Neuron (in vitro differentiated cells): ENCODE data around the gene FNDC3B.

Source experiments
- H2AFZ ChIP-seq: one replicate; pipeline ENCODE4 v1.6.1; 2013; ENCODE audit warnings: low read depth, mild to moderate bottlenecking, inconsistent platforms, low read length, moderate library complexity
- H3K27me3 ChIP-seq: one replicate; pipeline ENCODE4 v1.6.1; 2013; ENCODE audit warnings: low read length; ENCODE audit not compliant: insufficient read depth
- H3K36me3 ChIP-seq: one replicate; pipeline ENCODE4 v1.6.1; 2013; ENCODE audit warnings: low read length; ENCODE audit not compliant: insufficient read depth
- H3K4me1 ChIP-seq: one replicate; pipeline ENCODE4 v1.6.1; 2013; ENCODE audit warnings: low read length; ENCODE audit not compliant: insufficient read depth
- H3K4me3 ChIP-seq: 2 replicates; pipeline ENCODE4 v1.5.1; 2013; ENCODE audit warnings: mild to moderate bottlenecking, low read length, moderate library complexity
- H3K9me3 ChIP-seq: one replicate; pipeline ENCODE4 v1.6.1; 2013; ENCODE audit warnings: low read length

FNDC3B gene

DNA sequence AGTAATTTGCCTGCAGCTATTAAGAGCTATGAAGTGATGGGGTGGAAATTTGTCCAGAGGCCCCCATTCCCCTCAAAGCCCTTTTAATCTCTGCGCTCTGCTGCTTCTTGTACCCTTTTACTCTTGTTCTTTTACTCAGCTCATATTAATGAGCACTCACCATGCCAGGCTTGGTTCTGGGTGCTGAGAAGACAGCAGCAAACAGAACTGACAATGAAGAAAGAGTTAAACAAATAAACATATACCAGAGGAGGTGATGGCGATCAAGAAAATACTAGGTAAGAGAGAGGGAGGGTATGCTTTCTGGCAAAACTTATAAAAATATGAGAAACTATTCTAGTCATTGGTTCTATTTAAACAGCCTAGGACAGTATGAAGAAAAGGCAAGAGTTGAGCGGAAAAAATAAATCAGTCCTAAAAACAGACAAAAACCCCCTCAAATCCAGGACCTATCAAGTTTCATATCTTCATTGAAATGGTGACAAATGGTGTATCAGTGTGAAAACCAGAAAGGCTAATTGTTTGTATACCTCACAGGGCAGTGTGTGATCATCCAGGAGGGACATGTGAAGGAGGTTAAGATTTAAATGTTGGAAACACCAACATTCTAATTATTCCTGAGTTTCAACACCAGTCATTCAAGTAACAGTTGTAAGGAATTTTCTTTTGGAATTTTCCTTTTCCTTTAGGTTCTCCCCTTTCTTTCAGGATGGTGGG, 144.9 kb downstream of the FNDC3B start:
- Histone ChIP-seq H3K4me1 (peaks cover 12% of the 10 kb centered on the region), H3K27me3 (no peaks in the 10 kb centered on the region), H3K9me3 (no peaks in the 10 kb centered on the region), H3K36me3 (no peaks in the 10 kb centered on the region), H3K4me3 (no peak overlapping the region), H2AFZ (no peak overlapping the region)

DNA sequence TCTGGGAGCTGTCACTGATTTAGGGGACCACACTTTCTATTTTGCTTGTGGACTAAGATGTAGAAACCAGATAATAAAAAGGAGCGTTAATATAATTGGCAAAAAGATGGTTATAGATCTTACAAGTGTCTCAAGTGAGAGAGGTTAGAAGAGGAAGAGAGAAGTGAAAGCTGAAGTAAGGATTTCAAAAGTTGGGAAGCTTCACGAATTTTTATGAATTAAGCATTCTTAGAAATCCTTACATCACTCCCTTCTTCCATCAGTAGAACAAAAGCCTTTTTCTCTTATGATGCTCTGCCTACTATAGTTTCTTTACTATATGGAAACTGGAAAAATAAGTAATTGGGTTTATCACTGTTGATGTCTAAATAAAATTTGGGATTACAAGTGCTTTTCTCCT, 146.5 kb downstream of the FNDC3B start:
- Histone ChIP-seq H3K9me3 (no peaks in the 10 kb centered on the region), H3K4me3 (no peak overlapping the region), H3K36me3 (no peaks in the 10 kb centered on the region), H3K4me1 (peaks cover 8% of the 10 kb centered on the region), H3K27me3 (no peaks in the 10 kb centered on the region), H2AFZ (no peak overlapping the region)

DNA sequence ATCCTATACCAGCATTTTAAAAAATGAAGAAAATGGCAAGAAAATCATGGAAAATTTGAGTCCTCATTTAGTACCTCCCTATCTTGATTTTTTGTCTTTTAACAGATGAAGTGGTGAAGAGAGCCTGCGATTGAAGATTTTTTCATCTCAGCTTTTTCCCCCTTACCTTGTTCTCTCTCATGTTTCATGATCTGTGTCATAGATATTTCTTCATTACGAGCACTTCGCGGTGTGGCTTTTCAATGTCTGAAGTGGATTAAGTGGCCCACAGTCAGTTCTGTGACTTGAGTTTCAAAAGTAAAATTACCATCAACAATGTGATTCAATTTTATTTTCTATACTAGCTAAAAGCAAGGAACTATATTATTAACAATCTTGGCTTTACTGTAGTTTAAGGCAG, 147.2 kb downstream of the FNDC3B start:
- Histone ChIP-seq H3K4me1 (peaks cover 8% of the 10 kb centered on the region), H3K4me3 (no peak overlapping the region), H3K36me3 (no peaks in the 10 kb centered on the region), H3K9me3 (no peaks in the 10 kb centered on the region), H2AFZ (no peak overlapping the region), H3K27me3 (no peaks in the 10 kb centered on the region)

DNA sequence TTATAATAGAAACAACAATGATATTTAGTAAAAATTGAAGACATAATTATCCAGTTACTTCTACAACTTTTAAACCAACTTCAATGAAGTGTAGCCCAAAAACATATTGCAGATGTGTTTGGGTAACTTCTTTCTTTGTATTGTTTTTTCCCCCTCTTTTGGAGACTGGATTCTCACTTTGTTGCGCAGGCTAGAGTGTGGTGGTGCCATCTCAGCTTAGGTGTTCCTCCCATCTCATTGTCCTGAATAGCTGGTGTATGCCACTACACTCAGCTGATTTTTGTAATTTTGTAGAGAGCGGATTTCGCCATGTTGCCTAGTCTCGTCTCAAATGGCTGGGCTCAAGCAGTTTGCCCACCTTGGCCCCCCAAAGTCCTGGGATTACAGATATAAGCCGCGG, 148.1 kb downstream of the FNDC3B start:
- Histone ChIP-seq H3K27me3 (no peaks in the 10 kb centered on the region), H3K4me1 (peaks cover 5% of the 10 kb centered on the region), H3K9me3 (no peaks in the 10 kb centered on the region), H2AFZ (no peak overlapping the region), H3K4me3 (no peak overlapping the region), H3K36me3 (no peaks in the 10 kb centered on the region)

DNA sequence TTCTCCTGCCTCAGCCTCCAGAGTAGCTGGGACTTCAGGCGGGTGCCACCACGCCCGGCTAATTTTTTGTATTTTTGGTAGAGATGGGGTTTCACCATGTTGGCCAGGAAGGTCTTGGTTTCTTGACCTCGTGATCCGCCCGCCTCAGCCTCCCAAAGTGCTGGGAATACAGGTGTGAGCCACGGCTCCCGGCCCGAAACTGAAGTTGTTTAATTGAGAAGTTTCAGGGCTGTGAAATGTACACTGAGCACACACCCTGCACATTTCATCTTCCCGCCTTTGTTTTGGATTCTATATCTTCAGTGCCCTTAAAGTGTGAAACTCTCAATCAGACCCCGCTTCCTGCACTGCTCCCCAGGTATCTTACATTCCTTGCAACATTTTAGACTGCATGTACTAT, 149.1 kb downstream of the FNDC3B start:
- Histone ChIP-seq H3K9me3 (no peaks in the 10 kb centered on the region), H3K27me3 (no peaks in the 10 kb centered on the region), H3K4me3 (no peak overlapping the region), H3K36me3 (no peaks in the 10 kb centered on the region), H3K4me1 (peaks cover 3% of the 10 kb centered on the region), H2AFZ (no peak overlapping the region)

DNA sequence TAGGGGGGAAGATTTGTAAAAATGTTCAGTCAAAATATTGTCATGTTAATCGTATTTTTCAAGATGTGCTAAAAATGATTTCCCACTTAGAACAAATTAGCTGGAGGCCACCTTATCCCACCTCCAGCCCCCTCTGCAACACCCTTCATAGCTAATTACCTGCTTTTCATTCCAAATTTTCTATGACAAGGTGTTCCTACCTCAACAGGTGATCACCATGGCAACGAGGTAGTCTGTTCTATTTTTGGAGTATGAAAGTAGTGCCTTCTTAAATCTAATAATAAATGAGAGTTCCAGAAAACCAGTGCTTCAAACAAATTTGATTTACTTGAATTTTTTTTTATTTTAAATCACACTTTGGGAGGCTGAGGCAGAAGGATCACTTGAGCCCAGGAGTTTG, 149.8 kb downstream of the FNDC3B start:
- H2AFZ ChIP-seq: no peak overlapping the region
- no peak overlapping the region for H3K4me3 ChIP-seq
- H3K27me3 ChIP-seq: no peaks in the 10 kb centered on the region
- peaks cover 7% of the 10 kb centered on the region for H3K4me1 ChIP-seq
- no peaks in the 10 kb centered on the region for H3K36me3 ChIP-seq
- no peaks in the 10 kb centered on the region for H3K9me3 ChIP-seq

DNA sequence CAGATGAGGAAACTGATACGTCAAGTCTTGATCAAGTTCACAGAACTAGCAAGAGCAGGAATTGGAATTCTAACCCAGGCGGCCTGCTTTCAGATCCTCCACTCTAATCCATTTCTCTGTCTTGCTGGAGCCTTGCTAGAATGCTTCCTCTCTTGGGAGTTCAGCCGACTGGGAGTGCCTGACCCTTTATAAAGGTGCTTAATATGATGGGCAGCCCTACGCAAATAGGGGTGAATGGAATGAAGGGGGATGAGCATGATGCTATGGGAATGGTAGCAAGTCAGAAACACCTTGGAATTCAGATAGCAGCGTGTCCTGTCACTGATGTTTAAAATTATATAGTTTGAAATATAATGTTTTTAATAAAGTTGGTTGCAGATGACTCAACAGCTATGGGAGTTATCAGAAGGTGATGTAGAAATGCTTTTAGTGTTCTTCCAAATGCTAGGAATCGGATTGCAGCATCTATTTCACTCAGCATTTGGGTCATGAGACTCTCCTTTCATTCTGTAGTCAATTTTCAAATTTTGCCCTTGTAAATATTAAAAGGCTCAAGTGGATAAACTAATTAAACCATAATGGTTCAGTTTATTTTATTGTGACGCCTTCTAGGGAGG, 150.7 kb downstream of the FNDC3B start:
- H3K9me3 ChIP-seq: no peaks in the 10 kb centered on the region
- H3K36me3 ChIP-seq: no peaks in the 10 kb centered on the region
- H3K4me3 ChIP-seq: no peak overlapping the region
- H3K27me3 ChIP-seq: no peaks in the 10 kb centered on the region
- no peak overlapping the region for H2AFZ ChIP-seq
- H3K4me1 ChIP-seq: peaks cover 16% of the 10 kb centered on the region

DNA sequence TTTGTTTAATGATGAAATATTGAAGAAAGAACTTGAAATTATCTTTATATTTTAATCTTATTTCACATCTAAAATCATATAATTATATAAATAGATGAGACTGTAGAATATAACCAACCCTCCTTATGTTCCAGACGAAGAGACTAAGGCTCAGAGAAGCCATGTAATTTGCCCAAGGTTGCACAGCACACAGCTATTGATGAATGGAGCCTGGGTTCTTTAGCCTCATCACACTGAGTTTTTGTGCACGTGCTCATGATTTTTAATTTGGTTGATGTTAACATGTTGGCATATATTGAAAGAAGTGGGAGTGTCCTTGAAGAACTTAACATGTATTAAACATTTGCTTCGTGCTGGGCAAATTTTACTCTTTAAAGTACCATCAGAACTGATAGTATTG, 151.6 kb downstream of the FNDC3B start:
- Histone ChIP-seq H3K4me3 (no peak overlapping the region), H3K4me1 (peaks cover 24% of the 10 kb centered on the region), H3K9me3 (no peaks in the 10 kb centered on the region), H3K36me3 (no peaks in the 10 kb centered on the region), H2AFZ (no peak overlapping the region), H3K27me3 (no peaks in the 10 kb centered on the region)

DNA sequence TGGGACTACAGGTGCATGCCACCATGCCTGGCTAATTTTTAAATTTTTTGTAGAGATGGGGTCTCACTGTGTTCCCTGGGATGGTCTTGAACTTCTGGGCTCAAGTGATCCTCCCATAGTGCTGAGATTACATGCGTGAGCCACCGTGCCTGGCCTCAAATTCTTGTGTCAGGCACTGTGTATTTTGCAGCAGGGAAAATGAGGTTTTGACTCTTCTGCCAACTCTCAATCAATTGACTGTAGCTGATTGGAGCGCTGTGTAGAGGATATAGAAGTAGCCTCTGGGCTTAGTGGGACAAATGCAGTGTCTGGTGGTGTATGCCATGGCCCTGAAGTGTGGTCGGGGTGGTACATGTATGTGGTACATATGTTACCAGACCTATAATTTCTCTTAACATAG, 152.3 kb downstream of the FNDC3B start:
- Histone ChIP-seq H3K27me3 (no peaks in the 10 kb centered on the region), H2AFZ (no peak overlapping the region), H3K4me3 (no peak overlapping the region), H3K9me3 (no peaks in the 10 kb centered on the region), H3K36me3 (no peaks in the 10 kb centered on the region), H3K4me1 (peaks cover 29% of the 10 kb centered on the region)

DNA sequence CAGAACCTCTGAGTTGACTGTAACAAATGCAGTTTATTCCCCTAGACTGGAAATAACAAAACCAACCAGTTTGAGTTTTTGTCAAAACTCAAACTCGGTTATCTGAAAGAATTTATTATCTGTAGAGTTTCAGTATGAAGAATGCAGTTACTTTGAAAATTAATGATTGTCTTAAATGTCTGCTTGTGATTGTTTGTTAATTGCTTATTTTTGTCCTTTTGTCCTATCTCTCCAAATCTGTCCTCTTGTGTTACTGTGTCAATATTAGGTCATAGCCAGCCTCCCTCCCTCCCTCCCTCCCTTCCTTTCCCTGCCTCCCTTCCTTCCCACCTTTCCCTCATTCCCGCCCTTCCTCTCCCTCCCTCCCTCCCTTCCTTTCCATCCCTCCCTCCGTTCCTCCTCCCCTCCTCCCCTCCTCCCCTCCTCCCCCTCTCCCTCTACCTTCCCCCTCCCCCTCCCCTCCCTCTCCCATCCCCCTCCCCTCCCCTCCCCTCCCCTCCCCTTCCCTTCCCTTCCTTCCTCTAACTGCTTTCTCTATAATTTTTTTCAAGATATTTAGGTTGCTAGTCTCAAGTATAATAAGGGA, 153.5 kb downstream of the FNDC3B start:
- peaks cover 37% of the 10 kb centered on the region for H3K4me1 ChIP-seq
- no peaks in the 10 kb centered on the region for H3K9me3 ChIP-seq
- H3K4me3 ChIP-seq: no peak overlapping the region
- no peak overlapping the region for H2AFZ ChIP-seq
- no peaks in the 10 kb centered on the region for H3K36me3 ChIP-seq
- H3K27me3 ChIP-seq: no peaks in the 10 kb centered on the region

DNA sequence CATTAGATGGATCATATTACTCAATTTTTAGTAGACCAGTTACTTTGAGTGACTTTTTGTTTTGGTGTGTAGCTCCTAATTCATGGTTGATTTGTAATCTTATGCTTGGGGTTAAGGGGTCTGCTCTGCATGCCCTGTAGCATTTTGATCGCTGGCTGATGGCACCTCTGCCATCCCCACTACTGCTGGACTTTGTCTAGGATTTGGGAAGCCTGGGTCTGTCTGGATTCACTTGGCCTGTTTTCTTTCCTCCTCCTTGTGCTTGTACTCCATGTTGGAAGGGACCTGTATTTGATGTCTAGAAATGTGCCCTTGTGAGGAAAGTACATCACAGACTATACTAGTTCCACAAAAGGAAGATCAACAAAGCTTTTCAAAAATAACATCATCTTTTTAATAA, 154.1 kb downstream of the FNDC3B start:
- no peak overlapping the region for H2AFZ ChIP-seq
- H3K4me1 ChIP-seq: peaks cover 37% of the 10 kb centered on the region
- no peaks in the 10 kb centered on the region for H3K36me3 ChIP-seq
- H3K9me3 ChIP-seq: no peaks in the 10 kb centered on the region
- H3K4me3 ChIP-seq: no peak overlapping the region
- no peaks in the 10 kb centered on the region for H3K27me3 ChIP-seq

DNA sequence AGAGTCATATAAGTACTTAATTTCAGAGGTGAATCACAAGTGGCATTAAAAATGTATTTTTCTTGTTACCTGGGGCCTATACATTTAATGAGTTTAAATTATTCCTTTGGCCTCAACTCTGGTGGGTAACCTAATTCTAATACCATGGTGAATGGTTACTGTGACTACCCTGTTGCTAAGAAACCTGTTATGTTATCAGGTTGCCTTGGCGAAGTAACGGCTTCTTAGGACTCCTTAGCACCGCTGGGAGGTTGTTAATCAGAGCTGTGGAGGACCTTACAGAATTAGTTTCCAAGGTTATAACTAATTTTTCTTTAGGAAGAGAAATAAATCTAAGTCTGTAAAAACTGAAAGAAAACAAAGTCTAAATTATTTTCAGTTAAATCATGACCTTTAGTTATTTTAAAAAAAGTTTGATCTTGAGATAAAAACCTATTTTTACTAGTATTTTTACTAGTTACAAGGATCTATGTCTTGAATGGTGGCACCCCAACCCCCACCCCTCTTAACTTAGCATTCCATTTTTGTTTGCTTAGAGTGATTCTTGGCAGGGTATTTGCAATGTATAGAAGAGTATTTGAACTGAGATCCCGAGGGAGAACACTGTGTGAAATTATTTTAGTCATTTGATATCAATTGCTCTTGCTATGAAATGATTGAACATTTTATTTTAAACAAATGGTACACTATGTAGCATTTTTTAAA, 155.5 kb downstream of the FNDC3B start:
- no peak overlapping the region for H3K4me3 ChIP-seq

DNA sequence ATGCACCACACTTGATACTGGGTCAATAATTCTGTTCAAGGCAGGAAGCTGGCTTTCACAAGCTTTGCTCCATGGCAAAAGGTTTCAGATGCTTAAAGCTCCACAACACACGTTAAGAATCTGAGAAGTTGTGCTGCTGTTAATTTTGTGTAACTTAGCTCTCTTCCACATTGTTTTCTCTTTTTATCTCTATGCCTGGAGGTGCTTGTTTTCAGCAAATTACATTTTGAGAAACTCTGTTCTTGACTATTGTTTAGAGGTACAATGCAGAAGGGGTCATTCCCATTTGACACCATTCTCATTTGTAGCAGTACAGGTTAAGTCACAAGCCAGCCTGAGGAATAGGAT, 156.0 kb downstream of the FNDC3B start:
- H3K4me3 ChIP-seq: no peak overlapping the region
- no peaks in the 10 kb centered on the region for H3K27me3 ChIP-seq
- H3K9me3 ChIP-seq: no peaks in the 10 kb centered on the region
- H3K36me3 ChIP-seq: no peaks in the 10 kb centered on the region
- no peak overlapping the region for H2AFZ ChIP-seq
- H3K4me1 ChIP-seq: peaks cover 37% of the 10 kb centered on the region

More for the DNA sequence above, 155.5 kb downstream of the FNDC3B start:
- no peaks in the 10 kb centered on the region for H3K9me3 ChIP-seq
- H3K4me1 ChIP-seq: peaks cover 37% of the 10 kb centered on the region
- no peaks in the 10 kb centered on the region for H3K36me3 ChIP-seq
- H3K27me3 ChIP-seq: no peaks in the 10 kb centered on the region
- H2AFZ ChIP-seq: no peak overlapping the region
